Activated T-helper 1 cell treated with anti-CD3 and anti-CD28 coated beads, Interleukin-12 subunit alpha, Interleukin-12 subunit beta, Interleukin-2, Interleukin-4 antibody, amounts not matched to agents 30 ng/mL and 10 ng/mL and 1 ng/mL, durations not matched to agents 14 hours and 24 hours and 36 hours (primary cell): ENCODE measurements around the gene AK1. TPM values are rescaled to one million over a fixed set of nuclear protein-coding genes. Genes with fewer than 3 reads are reported as not detected.

ENCODE experiments used
- DNase-seq: peaks from one replicate; pipeline ENCODE4 v3.0.0; 2021; ENCODE audit warnings: low spot score
- H3K27ac Mint-ChIP-seq: one replicate; pipeline ENCODE4 v1.8.0; 2021; ENCODE audit warnings: mild to moderate bottlenecking, mixed read lengths
- H3K27me3 Mint-ChIP-seq: one replicate; pipeline ENCODE4 v1.8.0; 2022; ENCODE audit warnings: mild to moderate bottlenecking, moderate library complexity, mixed read lengths; ENCODE audit not compliant: insufficient read depth
- H3K36me3 Mint-ChIP-seq: one replicate; pipeline ENCODE4 v1.8.0; 2021; ENCODE audit warnings: low read depth, mixed read lengths
- H3K4me1 Mint-ChIP-seq: one replicate; pipeline ENCODE4 v1.8.0; 2021; ENCODE audit warnings: low read depth, mixed read lengths
- H3K4me3 Mint-ChIP-seq: one replicate; pipeline ENCODE4 v1.8.0; 2021; ENCODE audit warnings: mild to moderate bottlenecking, moderate library complexity, mixed read lengths
- H3K9me3 Mint-ChIP-seq: one replicate; pipeline ENCODE4 v1.8.0; 2021; ENCODE audit warnings: mixed read lengths
- intact Hi-C: fragments of 100-400 bp; cut with micrococcal nuclease; formaldehyde crosslinking; loops from one replicate; pipeline ENCODE4 v1.15.1; 2024
- total RNA-seq: library from RNA; stranded (reverse); gene quantifications from 2 replicates; pipeline ENCODE4 v1.2.3, GENCODE V29; 2022

The AK1 gene, protein sequence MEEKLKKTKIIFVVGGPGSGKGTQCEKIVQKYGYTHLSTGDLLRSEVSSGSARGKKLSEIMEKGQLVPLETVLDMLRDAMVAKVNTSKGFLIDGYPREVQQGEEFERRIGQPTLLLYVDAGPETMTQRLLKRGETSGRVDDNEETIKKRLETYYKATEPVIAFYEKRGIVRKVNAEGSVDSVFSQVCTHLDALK
- total RNA-seq, result 17.2 and 20.8 TPM in 2 replicates

DNA sequence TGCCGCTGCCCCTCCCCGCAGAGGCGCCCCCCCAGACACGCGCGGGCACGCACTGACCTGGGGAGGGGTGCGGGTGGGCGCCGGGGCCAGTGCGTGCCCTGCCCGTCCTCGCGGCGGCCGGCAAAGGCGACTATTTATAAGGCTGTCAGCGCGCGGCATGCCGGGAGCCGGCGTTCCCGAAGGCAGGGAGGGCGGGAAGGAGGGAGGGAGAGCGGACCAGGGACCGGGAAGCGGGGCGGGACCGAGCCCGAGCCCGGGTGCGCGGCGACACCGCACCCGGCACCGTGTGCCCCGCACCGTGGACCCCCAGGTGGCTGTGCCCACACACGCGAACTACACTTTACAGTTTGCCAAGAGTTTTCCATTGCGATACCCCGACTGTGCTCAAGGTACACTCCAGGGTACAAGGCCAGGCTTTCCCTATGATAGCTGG lies at the start of gene AK1:
Gene AK1 (minus strand): TSS at position 110 of the 433 bp plus-strand sequence. CDS start 3,058 bp downstream, outside the sequence.
- Mint-ChIP-seq H3K27ac (no peak within 1 kb of the TSS), H3K36me3 (peaks cover 9% of the 10 kb centered on the region), H3K4me1 (peaks cover 5% of the 10 kb centered on the region), H3K9me3 (no peaks in the 10 kb centered on the region), H3K4me3 (peak within 1 kb of the TSS; percentile 19), H3K27me3 (peaks cover 6% of the 10 kb centered on the region)
- intact Hi-C loops, result no loop called here
- no peak for DNase-seq

DNA sequence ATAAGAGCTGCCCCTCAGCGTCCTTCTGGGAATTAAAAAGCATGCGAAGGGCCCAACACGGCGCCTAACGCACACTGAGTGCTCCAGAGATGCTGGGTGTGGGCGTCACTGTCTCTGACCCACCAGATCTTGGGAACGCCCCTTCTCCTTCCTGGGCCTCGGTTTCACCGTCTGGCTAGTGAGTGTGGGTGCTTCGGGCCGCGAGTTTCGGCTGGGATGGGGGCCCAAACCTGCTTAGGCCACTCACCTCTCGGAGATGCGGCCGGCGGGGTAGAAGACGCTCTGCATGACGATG lies 49.4 kb upstream of the AK1 start:
- Mint-ChIP-seq H3K4me1 (peaks cover 24% of the 10 kb centered on the region), H3K36me3 (peaks cover 2% of the 10 kb centered on the region), H3K27me3 (peaks cover 16% of the 10 kb centered on the region), H3K9me3 (no peaks in the 10 kb centered on the region), H3K4me3 (peak overlapping the region; percentile 22), H3K27ac (no peak overlapping the region)
- no peak for DNase-seq
- intact Hi-C loops, result no loop called here

DNA sequence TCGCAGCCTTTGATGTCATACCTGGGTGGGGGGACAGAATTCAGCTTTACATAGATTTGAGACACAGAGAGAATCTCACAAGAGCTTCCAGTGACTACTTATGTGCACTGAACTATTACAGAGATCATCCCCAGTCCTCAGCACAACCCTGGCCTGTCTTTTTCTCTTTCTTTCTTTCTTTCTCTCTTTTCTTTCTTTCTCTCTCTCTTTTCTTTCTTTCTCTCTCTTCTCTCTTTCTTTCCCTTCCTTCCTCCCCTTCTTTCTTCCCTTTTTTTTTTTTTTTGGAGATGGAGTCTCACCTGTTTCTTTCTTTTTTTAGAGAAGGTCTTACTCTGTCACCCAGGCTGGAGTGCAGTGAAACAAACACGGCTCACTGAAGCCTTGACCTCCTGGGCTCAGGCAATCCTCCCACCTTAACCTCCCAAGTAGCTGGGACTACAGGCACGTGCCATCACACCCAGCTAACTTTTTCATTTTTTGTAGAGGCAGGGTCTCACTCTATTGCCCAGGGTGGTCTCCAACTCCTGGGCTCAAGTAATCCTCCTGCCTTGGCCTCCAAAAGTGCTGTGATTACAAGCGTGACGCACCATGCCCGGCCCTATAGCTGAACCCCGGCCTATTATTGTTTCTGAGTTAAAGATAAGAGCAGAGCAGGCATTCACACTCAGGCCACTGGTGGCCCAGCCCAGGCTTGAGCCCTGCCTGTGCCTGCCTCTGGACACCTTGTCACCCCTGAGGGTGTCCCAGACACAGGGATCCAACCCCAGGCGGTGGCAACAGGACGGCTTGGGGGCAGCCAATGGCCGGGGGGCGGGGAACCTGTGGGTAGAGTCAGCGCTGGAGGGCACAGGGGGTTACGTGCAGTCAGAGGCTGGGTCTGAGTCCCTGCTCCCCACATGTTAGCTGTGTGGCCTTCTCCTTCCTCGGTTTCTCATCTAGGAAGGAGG lies 48.8 kb upstream of the AK1 start:
- Mint-ChIP-seq H3K9me3 (no peaks in the 10 kb centered on the region), H3K27me3 (peaks cover 19% of the 10 kb centered on the region), H3K36me3 (peaks cover 2% of the 10 kb centered on the region), H3K4me1 (peaks cover 24% of the 10 kb centered on the region), H3K27ac (no peak overlapping the region), H3K4me3 (peak overlapping the region; percentile 5)
- intact Hi-C loops, result no loop called here
- no peak for DNase-seq

DNA sequence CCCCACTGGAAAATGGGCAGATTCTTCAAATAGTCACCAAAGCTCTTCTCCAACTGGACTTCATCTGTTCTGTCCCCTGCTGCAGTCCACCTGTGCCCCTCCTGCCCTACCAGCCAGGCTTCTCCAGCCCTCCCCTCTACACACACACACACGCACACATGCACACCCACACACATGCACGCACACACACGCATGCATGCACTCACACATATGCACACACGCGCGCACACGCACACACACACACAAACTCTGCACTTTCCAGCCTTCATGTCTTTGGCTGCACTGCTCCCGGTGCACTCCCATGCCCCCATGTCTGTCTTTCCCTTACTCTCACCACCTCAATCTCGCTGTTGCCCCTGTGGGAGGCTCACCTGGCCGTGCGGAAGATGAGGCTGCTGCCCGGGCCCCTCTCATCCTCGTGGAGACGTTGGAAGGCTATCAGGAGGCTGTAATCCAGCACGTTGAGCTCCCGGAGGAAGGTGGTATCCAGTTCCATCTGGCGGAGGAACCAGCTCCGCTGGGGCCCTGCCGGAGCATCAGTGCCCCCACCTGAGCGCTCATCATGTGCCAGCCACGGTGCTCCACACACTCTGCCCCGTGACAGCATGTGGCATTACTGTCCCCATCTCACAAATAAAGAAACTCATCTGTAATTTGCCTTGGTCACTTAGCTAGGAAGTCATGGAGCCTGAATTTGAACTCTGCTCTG lies 47.4 kb upstream of the AK1 start:
- intact Hi-C loops, result no loop called here
- no peak for DNase-seq
- H3K27ac Mint-ChIP-seq, result no peak overlapping the region
- peaks cover 17% of the 10 kb centered on the region for H3K4me1 Mint-ChIP-seq
- H3K4me3 Mint-ChIP-seq, result no peak overlapping the region
- H3K27me3 Mint-ChIP-seq, result peaks cover 19% of the 10 kb centered on the region
- no peaks in the 10 kb centered on the region for H3K9me3 Mint-ChIP-seq
- H3K36me3 Mint-ChIP-seq, result peaks cover 2% of the 10 kb centered on the region

DNA sequence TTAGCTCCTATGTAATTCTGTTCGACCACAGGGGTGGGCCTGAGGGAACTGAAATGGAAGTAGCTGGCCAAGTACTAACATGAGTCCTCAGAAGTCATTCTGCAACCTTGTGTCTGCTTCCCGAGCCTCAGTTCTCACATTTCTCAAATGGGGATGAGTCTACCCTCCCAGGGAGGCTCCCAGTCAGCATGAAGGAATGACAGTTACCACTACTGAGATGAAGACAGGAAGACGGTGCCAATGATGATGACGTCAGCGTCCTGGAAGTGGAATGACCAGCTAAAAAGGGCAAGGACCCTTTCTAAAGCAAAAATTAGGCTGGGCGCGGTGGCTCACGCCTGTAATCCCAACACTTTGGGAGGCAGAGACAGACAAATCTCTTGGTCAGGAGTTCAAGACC lies 46.3 kb upstream of the AK1 start:
- no peak overlapping the region for H3K27ac Mint-ChIP-seq
- no peaks in the 10 kb centered on the region for H3K9me3 Mint-ChIP-seq
- no peak overlapping the region for H3K4me3 Mint-ChIP-seq
- peaks cover 26% of the 10 kb centered on the region for H3K4me1 Mint-ChIP-seq
- peaks cover 2% of the 10 kb centered on the region for H3K36me3 Mint-ChIP-seq
- DNase-seq, result no peak
- intact Hi-C loops, result no loop called here
- peaks cover 19% of the 10 kb centered on the region for H3K27me3 Mint-ChIP-seq

DNA sequence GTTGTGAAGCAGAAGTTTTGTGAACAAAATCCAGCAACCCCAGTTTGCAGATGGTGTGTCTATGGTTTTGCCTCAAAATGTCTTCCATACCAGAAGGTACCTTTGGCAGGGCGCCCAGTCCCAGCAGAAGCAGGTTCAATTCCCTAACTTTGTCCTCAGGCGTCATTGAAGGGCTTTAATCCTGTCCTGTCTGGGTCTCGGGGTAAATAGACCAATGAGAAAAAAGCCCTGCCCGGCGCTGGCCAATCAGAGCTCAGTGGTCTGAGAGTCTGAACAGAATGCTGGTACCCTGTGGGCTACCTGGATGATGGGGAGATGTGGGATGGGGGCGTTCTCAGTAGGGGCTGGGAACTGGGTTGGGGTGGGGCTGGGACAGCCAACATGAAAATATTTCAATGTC lies 45.6 kb upstream of the AK1 start:
- H3K4me1 Mint-ChIP-seq, result peaks cover 33% of the 10 kb centered on the region
- H3K9me3 Mint-ChIP-seq, result no peaks in the 10 kb centered on the region
- H3K27me3 Mint-ChIP-seq, result peaks cover 16% of the 10 kb centered on the region
- intact Hi-C loops, result no loop called here
- H3K27ac Mint-ChIP-seq, result no peak overlapping the region
- peaks cover 2% of the 10 kb centered on the region for H3K36me3 Mint-ChIP-seq
- DNase-seq, result no peak
- no peak overlapping the region for H3K4me3 Mint-ChIP-seq

DNA sequence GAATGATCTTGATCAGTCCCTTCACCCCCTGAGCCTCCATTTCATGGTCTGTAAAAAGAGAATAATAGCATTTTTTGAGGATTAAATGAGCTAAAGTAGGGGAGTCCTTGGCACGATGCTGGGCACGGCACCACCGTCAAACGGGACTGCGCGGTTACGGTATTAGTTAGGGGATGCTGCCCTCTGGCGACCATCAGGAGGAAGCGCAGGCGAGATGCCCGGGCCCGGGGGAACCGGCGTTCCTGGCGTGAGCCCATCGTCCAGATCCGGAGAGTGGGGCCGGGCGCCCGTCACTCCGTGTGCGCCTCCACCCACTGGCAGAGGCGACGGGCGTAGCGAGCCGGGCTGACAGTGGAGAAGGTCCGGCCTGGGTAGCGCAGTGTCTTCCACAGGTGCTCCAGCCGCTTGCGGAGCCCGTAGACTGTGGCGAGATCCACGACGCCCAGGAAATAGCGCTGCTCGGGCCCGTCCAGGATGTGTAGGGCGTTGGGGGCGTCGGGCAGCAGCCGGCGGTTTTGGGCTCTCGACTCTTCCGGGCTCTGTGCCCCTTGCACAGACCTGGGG lies 44.2 kb upstream of the AK1 start:
- peaks cover 2% of the 10 kb centered on the region for H3K36me3 Mint-ChIP-seq
- peaks cover 44% of the 10 kb centered on the region for H3K4me1 Mint-ChIP-seq
- DNase-seq, result peak; percentile 71
- peaks cover 16% of the 10 kb centered on the region for H3K27me3 Mint-ChIP-seq
- H3K27ac Mint-ChIP-seq, result peak overlapping the region; percentile 67
- H3K4me3 Mint-ChIP-seq, result peak overlapping the region; percentile 30
- no peaks in the 10 kb centered on the region for H3K9me3 Mint-ChIP-seq
- intact Hi-C loops, result loop anchor here (1.0 to 2.0 kb wide), 6 partner anchors 51 to 707 kb away; partner anchors contain the start of gene TOR2A

DNA sequence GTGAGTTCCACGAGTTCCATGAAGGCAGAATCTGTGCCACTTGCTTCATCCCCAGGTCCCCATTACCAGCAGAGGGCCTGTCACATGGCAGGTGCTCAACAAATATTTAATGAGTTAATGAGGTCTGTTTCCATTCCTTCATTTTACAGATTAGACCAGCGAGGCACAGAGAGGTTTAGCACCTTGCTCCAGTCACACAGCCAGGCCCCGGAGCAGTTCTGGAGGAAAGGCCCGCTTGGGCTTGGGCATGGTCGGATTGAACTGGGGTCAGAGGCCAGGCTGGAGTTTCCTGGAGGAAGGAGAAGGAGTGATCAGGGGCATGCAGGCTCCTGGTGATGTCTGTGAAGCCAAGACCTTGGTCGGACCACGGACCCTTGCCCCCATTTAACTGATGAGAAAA lies 43.3 kb upstream of the AK1 start:
- H3K27ac Mint-ChIP-seq, result peak overlapping the region; percentile 47
- no peak overlapping the region for H3K4me3 Mint-ChIP-seq
- intact Hi-C loops, result loop anchor here (1.0 to 2.0 kb wide), 6 partner anchors 50 to 706 kb away; partner anchors contain the start of gene TOR2A
- H3K9me3 Mint-ChIP-seq, result no peaks in the 10 kb centered on the region
- peaks cover 10% of the 10 kb centered on the region for H3K27me3 Mint-ChIP-seq
- H3K4me1 Mint-ChIP-seq, result peaks cover 44% of the 10 kb centered on the region
- no peak for DNase-seq
- peaks cover 2% of the 10 kb centered on the region for H3K36me3 Mint-ChIP-seq

DNA sequence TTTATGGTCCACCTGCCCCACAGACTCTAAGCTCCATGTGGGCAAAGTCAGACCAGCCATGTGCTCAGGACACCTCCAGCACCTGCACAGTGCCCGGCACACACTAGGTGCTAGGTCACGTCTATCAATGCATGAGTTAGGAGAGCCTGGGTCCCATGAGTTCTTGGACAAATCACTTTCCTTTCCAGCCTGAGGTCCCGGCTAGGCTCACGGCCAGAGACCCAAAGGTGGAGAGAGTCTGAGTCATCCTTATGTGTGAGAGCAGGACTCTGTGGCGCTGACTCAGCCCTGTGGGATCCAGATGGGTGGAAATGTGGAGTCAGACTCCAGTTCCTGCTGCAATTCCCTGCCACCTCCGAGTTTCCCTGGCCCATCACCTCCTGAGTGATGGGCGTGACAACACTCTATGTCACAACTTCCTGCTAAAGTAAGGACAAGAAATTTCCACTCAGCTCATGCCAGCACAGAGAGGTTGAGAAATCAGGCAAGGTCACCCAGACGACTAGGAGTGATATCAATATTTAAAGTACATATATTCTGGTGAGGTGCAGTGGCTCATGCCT lies 41.9 kb upstream of the AK1 start:
- peaks cover 10% of the 10 kb centered on the region for H3K27me3 Mint-ChIP-seq
- H3K4me1 Mint-ChIP-seq, result peaks cover 51% of the 10 kb centered on the region
- peak overlapping the region; percentile 35 for H3K4me3 Mint-ChIP-seq

DNA sequence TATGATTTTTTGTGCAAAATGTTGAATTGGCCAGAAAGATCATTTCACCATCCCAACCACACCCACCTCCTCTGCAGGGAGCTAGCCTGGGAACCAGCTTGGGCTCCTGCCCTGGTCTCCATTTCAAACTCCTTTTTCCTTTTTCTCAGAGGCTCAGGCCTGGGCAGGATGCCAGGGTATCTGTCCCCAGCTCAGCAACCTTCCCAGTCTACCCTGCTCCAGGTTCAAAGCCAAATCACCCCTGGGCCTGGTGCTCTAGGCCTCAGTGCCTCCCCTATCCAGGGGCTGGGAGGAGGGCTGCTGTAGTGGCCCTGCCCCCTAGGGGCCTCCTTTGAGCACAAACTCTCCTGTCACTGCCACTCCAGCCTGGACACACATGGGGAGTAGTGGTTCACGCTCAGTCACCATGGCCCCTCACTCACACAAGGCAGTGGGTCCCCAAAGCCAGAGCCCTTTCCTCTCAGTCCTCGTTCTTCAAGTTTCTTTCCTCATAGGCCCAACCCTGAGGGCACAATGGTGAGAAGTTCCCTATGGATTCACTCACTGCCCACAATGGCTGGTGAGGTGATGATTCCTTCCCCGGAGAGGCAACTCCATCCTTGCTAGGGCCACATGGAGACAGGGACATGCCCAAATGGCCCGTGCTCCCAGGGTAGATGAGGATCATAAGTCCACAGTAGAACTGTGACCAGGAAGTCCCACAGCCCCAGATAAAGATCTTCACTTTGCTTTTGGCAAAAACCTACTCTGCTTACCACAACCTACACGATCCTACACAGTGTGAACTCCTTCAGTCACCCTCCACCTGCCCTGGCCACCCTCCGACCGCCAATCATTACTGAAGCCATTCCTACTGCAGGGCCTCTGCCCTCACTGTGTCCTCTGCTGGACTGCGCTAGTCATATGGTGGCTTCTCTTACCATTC lies 41.0 kb upstream of the AK1 start:
- Mint-ChIP-seq H3K9me3 (no peaks in the 10 kb centered on the region), H3K27me3 (peaks cover 6% of the 10 kb centered on the region), H3K4me3 (peak overlapping the region; percentile 19), H3K4me1 (peaks cover 51% of the 10 kb centered on the region), H3K27ac (peak overlapping the region; percentile 29), H3K36me3 (peaks cover 4% of the 10 kb centered on the region)
- no peak for DNase-seq
- intact Hi-C loops, result loop anchor here (5.0 kb wide), 2 partner anchors 36 to 466 kb away; partner anchors contain the start of genes LRSAM1 and RPL12

More for the DNA sequence above, 41.9 kb upstream of the AK1 start:
- Mint-ChIP-seq H3K27ac (peak overlapping the region; percentile 1), H3K36me3 (peaks cover 2% of the 10 kb centered on the region), H3K9me3 (no peaks in the 10 kb centered on the region)
- intact Hi-C loops, result loop anchor here (5.0 kb wide), 2 partner anchors 37 to 467 kb away; partner anchors contain the start of genes LRSAM1 and RPL12
- DNase-seq, result no peak

DNA sequence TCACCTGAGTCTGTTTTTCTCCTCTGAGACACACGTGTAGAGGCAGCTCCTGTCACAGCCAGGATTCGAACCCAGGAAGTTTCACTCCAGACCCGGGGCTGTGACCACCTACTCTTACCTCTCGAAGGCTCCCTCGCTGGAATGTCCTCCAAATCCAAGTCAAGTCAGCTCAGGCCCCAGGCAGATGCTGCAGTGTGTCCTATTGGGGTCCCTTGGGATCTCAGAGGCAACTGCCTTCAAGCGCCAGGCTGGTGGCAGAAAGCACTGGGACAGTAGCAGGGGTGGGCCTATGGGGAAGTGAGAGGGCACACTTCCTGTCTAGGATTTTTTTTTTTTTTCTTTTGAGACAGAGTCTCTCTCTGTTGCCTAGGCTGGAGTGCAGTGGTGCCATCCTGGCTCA lies 40.1 kb upstream of the AK1 start:
- peaks cover 3% of the 10 kb centered on the region for H3K27me3 Mint-ChIP-seq
- peaks cover 57% of the 10 kb centered on the region for H3K4me1 Mint-ChIP-seq
- no peak overlapping the region for H3K27ac Mint-ChIP-seq
- peak overlapping the region; percentile 19 for H3K4me3 Mint-ChIP-seq
- no peak for DNase-seq
- peaks cover 8% of the 10 kb centered on the region for H3K36me3 Mint-ChIP-seq
- intact Hi-C loops, result loop anchor here (1.0 to 5.0 kb wide), 9 partner anchors 13 to 465 kb away; partner anchors contain the start of genes FPGS, LRSAM1, PIP5KL1 and RPL12
- H3K9me3 Mint-ChIP-seq, result no peaks in the 10 kb centered on the region
